ENCODE measurements around the gene TMEM131L. TPM values are rescaled to one million over a fixed set of nuclear protein-coding genes. Genes with fewer than 3 reads are reported as not detected.

TMEM131L gene
- total RNA-seq, 1 donor from 2014 or later: 18.6 TPM

DNA sequence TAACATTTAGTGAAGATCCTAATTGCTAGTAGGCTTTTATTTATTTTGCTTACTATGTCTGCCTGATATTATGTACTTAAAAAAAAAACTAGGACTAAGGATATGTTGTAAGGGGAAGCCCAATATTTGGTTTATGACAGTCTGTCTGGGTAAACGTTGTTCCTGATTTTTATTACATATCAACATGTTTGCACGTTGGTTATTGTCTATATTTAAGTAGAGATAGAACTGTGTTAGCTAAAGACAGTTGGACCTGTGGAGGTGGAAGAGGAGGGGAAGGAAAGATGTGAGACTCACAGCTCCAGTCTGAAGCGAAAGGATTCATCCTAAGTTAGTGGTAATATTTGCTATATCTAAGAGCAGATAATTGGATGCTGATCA is 90.3 kb downstream of the TMEM131L start:
- TF ChIP-seq CTCF (IDR thresholded peaks at IDR 0.05; ENCODE audit: insufficient read depth, low read depth, low read length) (no peak), EZH2 (IDR thresholded peaks at IDR 0.05; ENCODE audit: insufficient read depth, low read length) (no peak)

GRCh38 chr4:153560908-153561307 is 94.7 kb downstream of the TMEM131L start:
- H3K79me2 ChIP-seq (ENCODE audit: insufficient read depth, low read length): no peaks in the 10 kb centered on the region
- H3K9ac ChIP-seq (ENCODE audit: low read length): no peak overlapping the region
- peaks cover 8% of the 10 kb centered on the region for H3K36me3 Mint-ChIP-seq (ENCODE audit: low read depth, unreplicated experiment)
- no peaks in the 10 kb centered on the region for H3K27me3 ChIP-seq (ENCODE audit: insufficient read depth, low read length)
- no peak overlapping the region for H3K4me3 Mint-ChIP-seq (ENCODE audit: unreplicated experiment)
- no peak for TF ChIP-seq EZH2 (IDR thresholded peaks at IDR 0.05; ENCODE audit: insufficient read depth, low read length)
- no peaks in the 10 kb centered on the region for H3K9me3 Mint-ChIP-seq (ENCODE audit: unreplicated experiment)
- H3K4me2 ChIP-seq (ENCODE audit: low read length): no peak overlapping the region
- DNase-seq (ENCODE audit: low read depth) (peak; percentile 36), FAIRE-seq (no peak)
- H3K4me1 ChIP-seq (ENCODE audit: insufficient read depth, low read length): peaks cover 15% of the 10 kb centered on the region
- H3K36me3 ChIP-seq (ENCODE audit: insufficient read depth, low read length): no peaks in the 10 kb centered on the region
- H3K27ac Mint-ChIP-seq (ENCODE audit: unreplicated experiment): no peak overlapping the region
- no peaks in the 10 kb centered on the region for H4K20me1 ChIP-seq (ENCODE audit: insufficient read depth, low read length)
- H3K9me3 ChIP-seq (ENCODE audit: insufficient read depth, low read depth, low read length): no peaks in the 10 kb centered on the region
- no peak overlapping the region for H2AFZ ChIP-seq (ENCODE audit: low read depth, low read length)
- H3K4me1 Mint-ChIP-seq (ENCODE audit: low read depth, unreplicated experiment): peaks cover 15% of the 10 kb centered on the region
- H3K4me3 ChIP-seq (ENCODE audit: insufficient read depth, low read depth, low read length): no peak overlapping the region
- no peak overlapping the region for H3K27ac ChIP-seq (ENCODE audit: low read depth, low read length)
- no peaks in the 10 kb centered on the region for H3K27me3 Mint-ChIP-seq (ENCODE audit: low read depth, unreplicated experiment)

More for the DNA sequence above, 90.3 kb downstream of the TMEM131L start:
- Histone ChIP-seq H3K36me3 (ENCODE audit: insufficient read depth, low read length) (no peaks in the 10 kb centered on the region), H3K4me1 (ENCODE audit: insufficient read depth, low read length) (peaks cover 7% of the 10 kb centered on the region), H3K9me3 (ENCODE audit: insufficient read depth, low read depth, low read length) (no peaks in the 10 kb centered on the region), H3K4me3 (ENCODE audit: insufficient read depth, low read depth, low read length) (no peak overlapping the region), H3K9ac (ENCODE audit: low read length) (no peak overlapping the region), H3K27me3 (ENCODE audit: insufficient read depth, low read length) (no peaks in the 10 kb centered on the region), H2AFZ (ENCODE audit: low read depth, low read length) (no peak overlapping the region), H3K79me2 (ENCODE audit: insufficient read depth, low read length) (no peaks in the 10 kb centered on the region), H3K27ac (ENCODE audit: low read depth, low read length) (no peak overlapping the region), H4K20me1 (ENCODE audit: insufficient read depth, low read length) (no peaks in the 10 kb centered on the region), H3K4me2 (ENCODE audit: low read length) (peak overlapping the region; percentile 68)
- H3K4me1 Mint-ChIP-seq (ENCODE audit: low read depth, unreplicated experiment): peaks cover 16% of the 10 kb centered on the region
- no peak for DNase-seq (ENCODE audit: low read depth)
- H3K36me3 Mint-ChIP-seq (ENCODE audit: low read depth, unreplicated experiment): peaks cover 4% of the 10 kb centered on the region
- no peaks in the 10 kb centered on the region for H3K9me3 Mint-ChIP-seq (ENCODE audit: unreplicated experiment)
- no peak overlapping the region for H3K4me3 Mint-ChIP-seq (ENCODE audit: unreplicated experiment)
- no peak for FAIRE-seq
- no peak overlapping the region for H3K27ac Mint-ChIP-seq (ENCODE audit: unreplicated experiment)
- no peaks in the 10 kb centered on the region for H3K27me3 Mint-ChIP-seq (ENCODE audit: low read depth, unreplicated experiment)

- Mint-ChIP-seq H3K9me3 (ENCODE audit: unreplicated experiment) (no peaks in the 10 kb centered on the region), H3K4me3 (ENCODE audit: unreplicated experiment) (peak overlapping the region; percentile 0), H3K4me1 (ENCODE audit: low read depth, unreplicated experiment) (peaks cover 9% of the 10 kb centered on the region), H3K36me3 (ENCODE audit: low read depth, unreplicated experiment) (peaks cover 14% of the 10 kb centered on the region), H3K27me3 (ENCODE audit: low read depth, unreplicated experiment) (no peaks in the 10 kb centered on the region), H3K27ac (ENCODE audit: unreplicated experiment) (peak overlapping the region; percentile 54)
- Histone ChIP-seq H3K9ac (ENCODE audit: low read length) (no peak overlapping the region), H3K4me3 (ENCODE audit: insufficient read depth, low read depth, low read length) (no peak overlapping the region), H3K79me2 (ENCODE audit: insufficient read depth, low read length) (no peaks in the 10 kb centered on the region), H3K4me1 (ENCODE audit: insufficient read depth, low read length) (peaks cover 10% of the 10 kb centered on the region), H3K27ac (ENCODE audit: low read depth, low read length) (no peak overlapping the region), H3K36me3 (ENCODE audit: insufficient read depth, low read length) (no peaks in the 10 kb centered on the region), H4K20me1 (ENCODE audit: insufficient read depth, low read length) (no peaks in the 10 kb centered on the region), H3K27me3 (ENCODE audit: insufficient read depth, low read length) (no peaks in the 10 kb centered on the region), H3K9me3 (ENCODE audit: insufficient read depth, low read depth, low read length) (no peaks in the 10 kb centered on the region), H3K4me2 (ENCODE audit: low read length) (no peak overlapping the region), H2AFZ (ENCODE audit: low read depth, low read length) (no peak overlapping the region)
- peak; percentile 48 for DNase-seq (ENCODE audit: low read depth)
- no peak for FAIRE-seq
- no peak for TF ChIP-seq EZH2 (IDR thresholded peaks at IDR 0.05; ENCODE audit: insufficient read depth, low read length)
These were observed 98.7 kb downstream of the TMEM131L start for GRCh38 chr4:153564630-153565525.

Data from astrocyte (in vitro differentiated cells and primary cell).